Activated gamma-delta T cell (primary cell): ENCODE data around the gene CD82.
A peak's percentile ranks its signal among the peaks of the same experiment; 100 is the strongest.

Source experiments
- DNase-seq: peaks from one replicate; lab custom pipeline; 2025; lab: John Stamatoyannopoulos, UW
- total RNA-seq, 2 donors: gene quantifications; one replicate each; lab custom pipeline; 2026; lab: John Stamatoyannopoulos, UW

The CD82 gene, protein sequence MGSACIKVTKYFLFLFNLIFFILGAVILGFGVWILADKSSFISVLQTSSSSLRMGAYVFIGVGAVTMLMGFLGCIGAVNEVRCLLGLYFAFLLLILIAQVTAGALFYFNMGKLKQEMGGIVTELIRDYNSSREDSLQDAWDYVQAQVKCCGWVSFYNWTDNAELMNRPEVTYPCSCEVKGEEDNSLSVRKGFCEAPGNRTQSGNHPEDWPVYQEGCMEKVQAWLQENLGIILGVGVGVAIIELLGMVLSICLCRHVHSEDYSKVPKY
- 36.5 to 109 reads per million in 2 donors for total RNA-seq

DNA sequence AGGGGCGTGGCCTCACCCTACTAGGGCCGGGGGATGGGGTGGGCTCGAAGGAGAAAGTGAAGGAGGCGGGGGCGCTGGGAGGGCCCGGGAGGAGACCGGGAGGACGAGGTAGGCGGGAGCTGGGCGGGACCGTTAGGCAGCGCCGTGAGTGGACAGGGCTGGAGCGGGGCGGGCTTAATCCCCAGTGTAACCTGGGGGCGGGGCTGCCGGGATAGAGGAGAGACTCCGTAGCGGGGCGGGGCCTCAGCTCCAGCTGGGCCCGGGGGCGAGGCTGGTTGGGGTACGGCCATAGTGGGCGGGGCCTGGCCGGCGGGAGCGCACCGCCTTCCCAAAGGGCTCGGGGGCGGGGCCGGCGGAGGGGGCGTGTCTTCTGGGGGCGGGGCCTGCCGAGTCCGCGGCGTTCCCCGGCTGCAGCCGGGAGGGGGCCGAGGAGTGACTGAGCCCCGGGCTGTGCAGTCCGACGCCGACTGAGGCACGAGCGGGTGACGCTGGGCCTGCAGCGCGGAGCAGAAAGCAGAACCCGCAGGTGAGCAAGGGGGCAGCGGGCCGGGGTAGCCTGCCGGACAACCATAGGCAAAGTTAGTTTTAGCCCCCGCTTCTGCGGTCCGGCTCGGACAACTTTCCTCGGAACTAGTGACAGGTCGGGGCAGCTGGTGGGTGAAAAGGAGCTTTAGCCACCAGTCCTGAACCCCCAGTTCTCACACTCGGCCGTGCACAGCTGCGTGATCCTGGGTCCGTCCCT, at the start of gene CD82:
CD82 (plus strand) TSS at position 453 of the 742 bp plus-strand sequence. CDS start 29,000 bp downstream, outside the sequence.
- peak; percentile 93 for DNase-seq

DNA sequence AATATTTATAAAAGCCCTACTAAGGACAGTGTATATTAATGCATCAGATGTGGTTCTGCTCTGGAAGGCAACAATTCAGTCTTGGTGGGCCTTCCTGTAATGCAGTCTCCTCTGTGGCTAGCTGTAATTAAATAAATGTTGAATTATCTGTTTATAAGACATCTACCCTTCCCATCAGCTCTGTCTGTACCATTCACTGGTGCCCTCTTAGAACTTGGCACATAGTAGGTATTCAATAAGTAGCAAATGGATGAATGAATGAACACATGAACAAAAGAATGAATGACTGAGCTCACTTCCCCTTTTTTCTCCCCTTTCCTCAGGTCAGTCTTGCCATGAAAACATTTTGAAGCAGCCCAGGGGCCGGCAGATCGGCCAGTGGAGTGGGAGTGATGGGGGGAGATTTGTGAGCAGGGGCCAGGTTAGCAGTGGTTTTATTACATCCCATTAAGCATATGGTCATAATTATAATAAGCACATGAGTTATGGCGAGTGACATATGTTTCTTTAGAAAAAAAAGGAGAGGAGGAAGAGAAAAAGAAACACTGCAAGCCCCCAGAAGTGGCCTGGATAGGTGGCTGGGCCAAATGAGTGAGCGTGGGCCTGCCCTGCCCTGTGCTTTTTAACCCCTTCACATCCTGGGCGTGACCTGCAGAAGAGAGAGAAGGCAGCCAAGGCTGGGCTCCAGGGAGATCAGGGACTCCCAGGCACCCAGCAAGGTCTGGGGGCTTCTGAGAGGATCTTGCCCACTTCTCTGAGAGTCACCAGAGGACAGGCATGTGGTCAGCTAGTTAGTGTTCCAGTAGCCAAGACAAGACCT, 48.6 kb upstream of the CD82 start:
- DNase-seq = no peak

DNA sequence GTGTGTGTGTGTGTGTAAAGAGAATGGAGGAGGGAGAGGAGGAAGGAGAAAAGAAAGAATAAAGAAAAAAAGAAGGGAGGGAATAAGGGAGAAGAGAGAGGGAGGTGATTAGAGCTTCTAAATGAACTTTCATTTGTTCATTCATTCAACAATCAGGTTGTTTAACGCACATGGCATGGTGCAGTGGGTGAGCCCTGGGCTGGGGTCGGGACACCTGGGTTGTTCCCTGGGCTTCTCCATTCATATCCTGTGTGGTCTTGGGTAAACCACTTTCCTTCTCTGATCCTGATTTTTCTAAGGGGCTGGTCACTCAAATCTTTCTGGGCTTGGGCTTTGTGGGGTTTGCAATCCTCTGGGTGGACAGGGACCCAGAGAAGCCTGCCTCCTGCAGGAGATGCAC, 47.9 kb upstream of the CD82 start:
- DNase-seq = no peak

DNA sequence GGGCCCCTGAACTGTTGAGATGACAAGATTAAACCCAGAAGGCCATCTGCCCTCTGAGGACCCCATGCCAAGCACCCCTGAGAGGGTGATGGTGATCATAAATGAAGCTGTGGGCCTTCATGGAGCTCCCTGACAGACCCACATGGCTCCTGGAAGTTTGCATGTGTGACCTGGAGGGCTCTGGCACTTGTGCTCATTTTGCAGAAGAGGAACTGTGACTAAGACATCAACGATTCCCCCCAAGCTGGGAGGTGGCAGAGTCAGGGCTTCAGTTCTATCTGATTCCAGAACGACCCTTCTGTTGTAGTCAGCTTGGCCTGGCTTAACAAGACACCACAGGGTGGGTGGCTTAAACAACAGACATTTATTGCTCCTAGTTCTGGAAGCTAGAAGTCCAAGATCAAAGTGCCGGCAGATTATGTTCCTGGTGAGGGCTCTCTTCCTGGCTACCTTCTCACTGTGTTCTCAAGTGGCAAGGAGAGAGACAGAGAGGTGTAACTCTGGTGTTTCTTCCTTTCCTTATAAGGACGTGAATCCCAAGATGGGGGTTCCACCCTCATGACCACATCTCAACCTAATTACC, 46.4 kb upstream of the CD82 start:
- no peak for DNase-seq

DNA sequence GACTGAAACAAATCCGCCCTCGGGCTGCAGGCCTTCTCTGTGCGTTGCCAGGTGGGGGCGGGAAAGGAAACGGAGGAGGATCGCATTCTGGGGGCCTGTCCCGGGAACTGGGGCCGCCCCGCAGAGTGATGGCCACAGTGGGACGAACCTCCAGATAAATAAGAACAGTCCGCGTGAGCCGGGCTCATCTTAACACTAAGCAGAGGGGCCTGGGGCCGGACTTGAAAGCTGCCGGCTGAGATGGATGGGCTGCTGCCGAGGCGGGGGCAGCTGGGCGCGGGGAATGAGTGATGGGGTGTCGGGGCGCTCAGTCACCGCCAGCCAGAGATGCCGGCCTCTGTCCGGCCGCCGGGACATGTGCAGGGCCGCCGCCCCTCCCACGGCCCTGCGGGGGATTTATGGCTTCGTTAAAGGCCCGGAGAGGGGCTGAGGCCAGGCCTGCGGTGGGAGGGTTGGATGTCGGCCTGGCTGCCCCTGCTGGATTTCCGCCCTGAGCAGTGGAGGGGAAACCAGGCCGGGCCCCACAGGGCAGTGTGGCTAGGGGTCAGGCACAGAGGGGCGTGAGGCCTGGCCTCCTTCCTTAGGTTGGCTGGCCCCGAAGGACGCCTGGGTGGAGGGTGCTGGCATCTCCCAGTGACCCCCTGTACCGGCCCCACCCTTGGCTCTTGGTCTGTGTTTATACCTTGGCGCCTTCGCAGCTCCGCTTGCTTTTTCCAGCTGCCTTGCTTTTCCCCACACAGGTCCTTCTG, 45.3 kb upstream of the CD82 start:
- no peak for DNase-seq

DNA sequence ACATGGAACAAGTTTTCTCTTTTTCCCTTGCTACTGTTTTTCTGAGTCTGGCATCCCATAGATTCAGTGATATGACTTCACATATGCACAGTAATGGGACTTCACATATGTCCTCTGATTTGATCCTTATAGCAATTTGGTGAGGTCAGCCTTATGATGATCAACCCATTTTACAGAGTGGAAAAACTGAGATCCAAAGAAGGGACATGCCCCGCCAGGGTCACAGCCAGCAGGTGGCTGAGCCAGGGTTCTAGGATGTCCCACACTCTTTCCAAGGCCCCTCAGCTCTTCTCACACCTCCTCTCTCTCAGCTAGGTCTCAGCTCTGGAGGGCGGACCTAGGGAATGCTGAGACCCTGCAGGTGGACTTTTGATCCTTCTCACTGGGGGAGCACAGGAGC, 44.3 kb upstream of the CD82 start:
- DNase-seq = no peak

DNA sequence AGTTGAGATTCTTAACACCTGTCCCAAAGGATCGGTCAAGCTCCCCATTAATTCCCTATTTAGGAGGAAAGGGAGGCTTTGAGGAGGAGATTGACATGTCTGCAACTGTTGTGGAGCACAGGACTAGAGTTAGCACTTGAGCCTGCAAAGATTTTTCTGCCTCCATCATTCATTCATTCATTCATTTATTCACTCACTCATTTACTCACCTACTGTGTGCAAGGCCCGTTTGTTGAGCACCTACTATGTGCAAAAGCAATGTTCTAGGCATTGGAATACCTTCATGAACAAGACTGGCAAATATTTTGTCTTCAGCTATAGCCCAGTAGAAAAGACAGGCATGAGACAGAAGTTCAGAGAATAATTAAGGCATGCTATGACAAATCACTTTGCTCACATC, 43.2 kb upstream of the CD82 start:
- DNase-seq = no peak

DNA sequence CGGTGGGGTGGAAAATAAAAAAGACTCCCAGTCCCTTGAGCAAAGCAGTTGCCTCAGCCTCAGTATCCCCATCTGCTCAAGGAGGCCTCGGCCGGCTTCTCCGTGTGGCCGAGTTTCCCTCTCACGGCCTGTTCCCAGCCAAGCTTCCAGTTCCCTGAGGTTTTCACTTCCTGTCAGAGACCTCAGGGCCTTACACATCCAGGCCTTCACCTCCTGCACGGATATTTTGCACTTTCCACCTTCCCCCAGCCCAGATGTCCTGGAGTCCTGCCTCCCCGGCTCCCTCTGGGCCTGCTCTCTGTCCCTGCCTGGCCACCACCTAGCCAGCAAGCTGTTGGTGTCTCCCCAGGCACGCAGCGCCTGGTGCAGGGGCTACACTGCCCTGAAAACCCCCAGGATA, 41.1 kb upstream of the CD82 start:
- no peak for DNase-seq

DNA sequence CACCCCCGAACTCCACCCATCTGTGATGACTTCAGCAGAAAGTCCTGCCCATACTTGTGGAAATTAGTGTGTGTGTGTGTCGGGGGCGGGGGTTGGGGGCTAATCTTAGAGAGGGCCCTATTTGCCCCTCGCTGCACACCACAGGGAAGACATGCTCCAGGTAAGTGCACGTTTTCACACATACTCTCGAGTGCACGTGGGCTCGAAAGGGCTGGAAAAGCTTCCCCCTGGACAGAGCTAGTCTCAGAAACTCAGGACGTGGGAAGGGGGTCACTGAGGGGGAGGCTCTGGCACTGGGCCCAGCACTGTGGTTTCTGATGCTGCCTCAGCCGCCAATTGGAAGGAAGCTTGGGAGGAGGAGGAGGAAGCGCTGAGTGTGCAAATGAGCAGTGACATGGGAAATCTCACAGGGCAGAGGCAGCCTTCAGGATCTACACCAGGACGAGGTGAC, 40.7 kb upstream of the CD82 start:
- no peak for DNase-seq

DNA sequence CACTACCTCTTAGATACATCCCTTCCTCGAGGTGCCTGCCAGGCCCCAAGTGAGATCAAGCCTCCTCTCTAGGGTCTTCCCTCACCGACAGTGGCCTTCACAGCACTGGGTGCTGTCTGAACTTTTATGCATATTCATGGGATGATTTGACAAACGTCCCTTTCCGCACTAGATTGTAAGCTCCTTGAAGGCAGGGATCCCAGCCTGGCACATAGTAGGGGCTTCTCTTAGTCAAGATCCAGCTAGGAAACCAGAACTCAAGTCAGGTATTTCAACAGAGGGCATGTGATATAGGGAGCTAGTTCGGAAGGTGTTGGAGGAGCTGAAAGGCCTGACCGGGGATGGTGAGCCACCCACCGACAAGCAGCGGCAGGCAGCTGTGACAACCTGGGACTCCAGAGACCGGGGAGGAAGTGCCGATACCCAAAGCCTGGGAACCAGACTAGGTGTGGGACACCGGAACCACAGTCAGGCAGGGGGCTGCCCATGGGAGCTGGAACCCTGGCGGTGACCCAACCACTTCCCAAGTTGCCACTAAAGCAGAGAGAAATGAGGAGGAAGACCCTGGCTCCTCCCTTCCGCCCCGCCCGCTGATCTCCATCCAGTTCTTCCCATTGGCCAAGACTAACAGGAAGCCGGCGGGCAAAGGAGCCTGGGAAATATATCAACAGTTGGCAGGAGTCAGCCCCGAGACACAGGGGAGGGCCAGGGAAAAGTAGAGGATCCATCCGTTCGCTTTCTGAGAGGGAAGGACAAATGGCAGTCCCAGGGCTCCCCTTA, 39.8 kb upstream of the CD82 start:
- no peak for DNase-seq

DNA sequence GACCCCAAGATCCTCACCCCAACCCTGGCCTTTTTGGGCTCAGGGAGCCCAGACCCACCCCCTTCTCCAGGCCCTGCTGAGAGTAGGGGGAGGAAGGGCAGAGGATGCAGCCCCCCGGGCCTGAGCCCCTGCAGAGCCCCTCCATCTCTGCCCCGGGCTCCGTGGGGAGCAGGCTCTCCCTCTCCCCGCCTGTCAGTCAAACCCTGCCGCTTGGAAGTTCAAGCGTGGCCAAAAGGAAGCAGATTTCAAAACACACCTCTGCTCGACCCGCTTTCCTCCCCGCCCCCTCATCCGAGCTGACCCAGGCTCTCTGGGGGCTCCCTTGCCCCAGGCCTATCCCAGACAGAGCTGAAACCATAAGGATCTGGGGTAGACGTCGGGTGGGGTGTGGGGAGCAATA, 39.0 kb upstream of the CD82 start:
- DNase-seq = no peak

DNA sequence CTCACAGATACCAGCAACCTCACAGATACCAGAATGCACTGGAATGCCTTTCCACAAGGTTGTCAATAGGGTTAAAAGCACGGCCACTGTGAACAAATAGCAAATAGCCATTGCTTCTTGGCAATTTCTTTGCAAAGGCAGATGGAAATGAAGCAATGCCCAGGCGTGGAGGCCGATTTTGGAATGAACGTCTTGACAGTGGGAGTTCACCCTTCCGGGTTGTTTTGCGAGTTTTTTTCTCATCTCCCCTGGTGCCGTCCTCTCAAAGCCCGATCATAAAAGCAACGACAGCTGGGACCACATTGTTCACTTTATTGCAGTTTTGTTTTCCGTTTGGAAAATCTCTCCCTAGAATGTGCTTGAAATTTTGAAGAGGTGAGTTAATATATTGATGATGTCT, 38.0 kb upstream of the CD82 start:
- DNase-seq = no peak

DNA sequence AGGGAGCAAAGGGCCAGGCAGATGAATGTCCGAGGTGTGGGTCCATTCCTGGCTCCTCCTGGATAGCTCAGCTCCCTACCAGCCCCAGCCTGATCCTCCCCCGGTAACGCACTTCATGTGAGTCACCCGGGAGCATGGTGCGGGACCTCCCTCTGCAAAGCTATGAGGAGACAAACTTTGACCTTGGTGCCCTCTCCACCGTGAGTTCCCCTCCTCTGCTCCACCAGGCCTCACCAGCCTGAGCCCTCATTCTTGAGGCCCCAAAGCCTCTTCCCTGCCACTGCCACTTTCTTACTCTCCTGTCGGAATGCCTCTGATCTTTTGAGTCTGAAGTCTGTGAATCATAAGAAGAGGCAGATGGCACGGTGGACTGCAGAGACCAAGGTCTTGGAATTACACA, 37.4 kb upstream of the CD82 start:
- DNase-seq = no peak

DNA sequence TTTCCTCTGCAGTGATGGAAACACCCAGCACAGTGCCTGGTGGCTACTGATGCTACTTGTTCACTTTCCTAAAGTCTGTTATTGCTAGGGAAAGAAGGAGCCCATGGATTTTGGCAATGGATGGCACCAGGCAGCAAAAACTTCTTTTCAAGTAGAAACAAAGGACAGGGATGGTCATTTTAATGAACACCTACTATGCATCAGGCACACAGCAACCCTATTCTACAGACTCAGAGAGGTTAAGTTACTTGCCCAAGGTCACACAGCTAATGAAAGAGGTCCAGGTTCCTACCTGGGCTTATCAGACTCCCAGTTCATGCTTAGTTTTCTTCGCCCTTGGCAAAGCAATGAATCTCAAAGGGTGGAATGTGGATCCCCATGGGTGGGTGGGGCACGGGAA, 36.9 kb upstream of the CD82 start:
- no peak for DNase-seq

DNA sequence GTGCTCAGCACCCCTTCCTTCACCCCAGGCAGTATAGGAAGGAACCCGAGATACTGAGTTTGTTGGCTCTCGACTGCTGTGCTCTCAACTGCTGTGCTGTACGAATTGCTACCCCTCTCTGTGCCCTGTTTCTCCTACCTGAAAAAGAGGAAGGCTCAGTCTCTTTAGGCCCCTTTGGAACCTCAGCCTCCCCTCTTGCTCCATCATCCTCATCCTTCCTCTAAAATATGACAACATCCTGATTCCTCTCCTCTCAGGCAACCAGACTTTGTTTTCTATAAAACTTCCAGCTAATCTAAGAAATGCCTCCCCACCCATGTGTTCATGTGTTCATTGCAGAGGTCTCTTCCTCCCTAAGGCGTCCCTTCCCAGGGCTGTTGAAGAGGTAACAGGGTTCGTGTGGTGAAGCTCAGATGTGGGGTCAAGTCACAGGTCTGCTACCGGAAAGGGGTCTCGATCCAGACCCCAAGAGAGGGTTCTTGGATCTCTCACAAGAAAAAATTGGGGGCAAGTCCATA, 35.5 kb upstream of the CD82 start:
- DNase-seq = no peak

DNA sequence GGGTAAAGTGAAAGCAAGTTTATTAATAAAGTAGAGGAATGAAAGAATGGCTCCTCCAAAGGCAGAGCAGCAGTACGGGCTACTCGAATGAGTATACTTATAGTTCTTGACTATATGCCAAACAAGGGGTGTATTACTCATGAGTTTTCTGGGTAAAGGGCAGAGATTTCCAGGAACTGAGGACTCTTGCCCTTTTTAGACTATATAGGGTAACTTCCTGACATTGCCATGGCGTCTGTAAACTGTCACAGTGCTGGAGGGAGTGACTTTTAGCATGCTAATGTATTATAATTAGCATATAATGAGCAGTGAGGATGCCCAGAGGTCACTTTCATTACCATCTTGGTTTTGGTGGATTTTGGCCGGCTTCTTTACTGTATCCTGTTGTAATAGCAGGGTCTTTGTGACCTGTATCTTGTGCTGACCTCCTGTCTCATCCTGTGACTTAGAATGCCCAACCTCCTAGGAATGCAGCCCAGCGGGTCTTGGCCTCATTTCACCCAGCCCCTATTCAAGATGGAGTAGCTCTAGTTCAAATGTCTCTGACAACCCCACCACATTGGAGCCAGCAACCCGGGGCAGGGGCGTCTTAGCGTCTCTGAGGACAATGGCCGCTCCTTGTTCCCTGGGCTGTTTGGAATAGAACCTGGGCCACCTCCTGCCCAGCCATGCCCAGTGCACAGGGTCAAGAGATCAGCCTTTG, 34.9 kb upstream of the CD82 start:
- no peak for DNase-seq

DNA sequence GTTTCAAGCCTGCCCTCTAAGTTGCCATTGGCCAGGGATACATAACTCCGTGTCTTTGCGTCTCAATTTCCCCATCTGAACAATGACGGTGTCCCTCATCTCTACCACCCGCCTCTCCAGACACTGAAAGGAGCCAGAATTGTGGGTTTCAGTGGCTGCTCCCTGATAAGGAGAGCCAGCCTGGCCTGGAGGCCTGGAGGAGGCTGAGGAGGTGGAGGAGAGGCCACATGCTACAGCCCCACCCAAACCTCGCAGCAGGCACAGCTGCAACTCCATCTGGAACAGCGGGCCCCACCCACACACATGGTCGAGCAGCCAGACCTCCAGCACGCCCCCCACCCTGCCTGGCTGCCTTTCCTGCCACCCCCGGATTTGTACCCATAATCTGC, 34.4 kb upstream of the CD82 start:
- no peak for DNase-seq

DNA sequence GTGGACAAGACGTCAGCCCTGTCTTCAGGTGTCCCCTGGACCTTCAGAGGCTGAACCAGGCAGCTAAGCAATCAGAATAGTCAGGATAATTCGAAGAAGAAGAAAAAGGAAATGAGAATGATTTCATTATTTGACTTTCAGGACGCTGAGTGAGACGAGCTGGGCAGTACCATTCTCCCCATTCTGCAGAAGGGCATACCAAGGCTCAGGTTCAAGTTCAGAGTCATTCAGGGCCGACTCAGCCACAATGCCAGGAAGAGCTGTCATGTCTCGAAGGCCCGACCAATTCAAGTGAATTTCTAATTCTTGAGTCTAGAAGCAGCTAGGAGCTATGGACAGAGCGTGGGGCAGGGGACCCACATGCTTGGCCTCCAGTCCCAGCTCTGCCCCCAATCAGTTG, 33.8 kb upstream of the CD82 start:
- no peak for DNase-seq

DNA sequence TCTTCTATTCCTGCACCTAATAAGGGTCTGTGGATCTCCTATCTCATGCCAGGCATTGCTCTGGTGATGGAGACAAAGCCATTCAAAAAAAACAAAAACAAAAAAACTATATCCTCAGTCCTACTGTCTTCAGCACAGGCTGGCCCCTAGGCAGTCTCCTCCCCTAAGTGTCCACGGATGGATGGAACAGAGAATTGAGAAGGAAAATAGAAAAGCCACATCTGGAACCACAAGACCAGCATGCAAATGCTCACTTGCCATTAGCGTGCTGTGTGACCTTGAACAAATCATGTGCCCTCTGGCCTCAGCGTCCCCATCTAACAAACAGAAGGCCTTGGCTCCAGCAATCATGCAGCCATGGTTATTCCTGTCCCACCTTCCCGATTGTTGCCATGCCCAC, 32.7 kb upstream of the CD82 start:
- no peak for DNase-seq
